ENCODE measurements around the gene INHA. TPM values are rescaled to one million over a fixed set of nuclear protein-coding genes. Genes with fewer than 3 reads are reported as not detected.

The INHA gene
- polyA plus RNA-seq, 1 experiment = 0.12 TPM

DNA sequence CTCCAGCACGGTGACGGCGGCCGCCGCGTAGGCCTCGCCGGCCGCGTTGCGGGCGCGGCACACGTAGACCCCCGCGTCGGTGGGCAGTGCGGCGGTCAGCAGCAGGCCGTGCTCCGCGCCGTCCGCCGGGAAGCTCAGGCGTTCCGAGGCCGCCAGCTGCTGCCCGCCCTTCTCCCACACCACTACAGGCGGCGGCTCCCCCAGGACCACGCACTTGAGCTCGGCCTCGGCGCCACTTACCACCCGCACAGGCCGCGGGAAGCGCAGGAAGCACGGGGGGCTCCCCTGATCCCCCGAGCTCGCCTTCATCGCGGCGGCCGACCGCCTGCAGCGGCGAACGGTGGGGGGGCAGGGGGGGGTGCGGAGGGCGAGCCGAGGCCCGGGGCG lies 1.2 kb upstream of the INHA start:
- peaks cover 4% of the 10 kb centered on the region; the same call in 1 of the 2 replicates for H3K9me3 ChIP-seq (ENCODE audit: control insufficient read depth, insufficient read depth, low read length)
- peak overlapping the region; percentile 68 for H3K4me3 ChIP-seq (ENCODE audit: low read depth, low read length)
- no peak for DNase-seq (ENCODE audit: low read depth, low spot score)
- TF ChIP-seq, protein P1, sequence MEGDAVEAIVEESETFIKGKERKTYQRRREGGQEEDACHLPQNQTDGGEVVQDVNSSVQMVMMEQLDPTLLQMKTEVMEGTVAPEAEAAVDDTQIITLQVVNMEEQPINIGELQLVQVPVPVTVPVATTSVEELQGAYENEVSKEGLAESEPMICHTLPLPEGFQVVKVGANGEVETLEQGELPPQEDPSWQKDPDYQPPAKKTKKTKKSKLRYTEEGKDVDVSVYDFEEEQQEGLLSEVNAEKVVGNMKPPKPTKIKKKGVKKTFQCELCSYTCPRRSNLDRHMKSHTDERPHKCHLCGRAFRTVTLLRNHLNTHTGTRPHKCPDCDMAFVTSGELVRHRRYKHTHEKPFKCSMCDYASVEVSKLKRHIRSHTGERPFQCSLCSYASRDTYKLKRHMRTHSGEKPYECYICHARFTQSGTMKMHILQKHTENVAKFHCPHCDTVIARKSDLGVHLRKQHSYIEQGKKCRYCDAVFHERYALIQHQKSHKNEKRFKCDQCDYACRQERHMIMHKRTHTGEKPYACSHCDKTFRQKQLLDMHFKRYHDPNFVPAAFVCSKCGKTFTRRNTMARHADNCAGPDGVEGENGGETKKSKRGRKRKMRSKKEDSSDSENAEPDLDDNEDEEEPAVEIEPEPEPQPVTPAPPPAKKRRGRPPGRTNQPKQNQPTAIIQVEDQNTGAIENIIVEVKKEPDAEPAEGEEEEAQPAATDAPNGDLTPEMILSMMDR (IDR thresholded peaks at IDR 0.05; ENCODE audit: low read depth, low read length) = no peak
- H3K27ac ChIP-seq (ENCODE audit: low read depth, low read length) = no peak overlapping the region
- POLR2A ChIA-PET = interaction anchor here (0.6 to 2.4 kb wide), 7 partner anchors 10 to 62 kb away, joined by 3 to 18 read pairs (median 8); partner anchors contain the start of genes CHPF, STK11IP and TMEM198
- H3K27me3 ChIP-seq (ENCODE audit: control insufficient read depth, insufficient read depth, low read length) = peaks cover 15% of the 10 kb centered on the region
- CTCF ChIA-PET = interaction anchor here (0.5 to 4.6 kb wide), 6 partner anchors 10 to 119 kb away, joined by 3 to 35 read pairs (median 5); no protein-coding TSS in a partner anchor

DNA sequence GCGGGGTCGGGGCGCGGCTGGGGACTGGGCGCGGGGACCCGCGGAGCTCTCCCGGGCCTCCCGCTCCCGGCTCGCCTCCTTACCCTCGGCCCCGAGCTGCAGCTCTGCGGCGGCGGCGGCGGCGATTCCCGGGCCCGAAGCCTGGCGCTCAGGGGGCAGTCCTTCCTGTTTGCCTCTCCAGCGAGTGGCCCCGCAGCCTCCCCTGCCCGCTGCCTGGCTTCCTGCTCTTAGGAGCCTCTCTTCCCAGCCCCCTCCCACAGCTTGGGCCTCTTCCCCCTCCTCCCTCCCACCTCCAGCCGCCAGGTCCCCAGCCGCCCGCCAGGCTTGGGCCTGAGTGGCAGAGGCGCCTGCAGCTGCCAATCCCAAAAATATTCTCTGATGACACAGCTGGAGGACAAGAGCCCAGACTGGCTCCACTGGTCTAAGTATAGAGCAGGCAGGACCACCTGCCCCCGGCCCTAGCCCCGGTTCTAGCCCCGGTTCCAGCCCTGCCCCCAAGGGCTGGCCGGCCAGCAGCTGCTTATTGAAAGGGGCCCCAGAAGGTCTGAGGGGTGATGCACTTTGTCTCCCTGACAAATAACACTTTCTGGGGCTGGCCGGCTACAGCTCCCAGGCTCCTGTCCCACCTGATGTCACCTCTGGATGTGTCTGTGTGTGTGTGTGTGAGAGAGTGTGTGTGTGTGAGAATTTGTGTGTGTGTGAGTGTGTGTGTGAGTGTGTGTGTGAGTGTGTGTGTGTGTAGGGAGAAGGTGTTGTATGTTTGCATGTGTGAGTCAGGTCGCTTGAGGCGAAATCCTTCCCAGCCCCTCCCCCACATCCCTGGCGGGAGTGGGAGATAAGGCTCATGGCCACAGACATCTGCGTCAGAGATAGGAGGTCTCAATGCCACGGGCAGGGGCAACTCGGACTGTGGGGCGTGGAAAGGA lies 536 bp upstream of the INHA start, which contains the start of gene OBSL1:
TSS of gene OBSL1 (minus strand) at position 229 of the 926 bp plus-strand sequence. CDS start 307 bp downstream, outside the sequence.
- Histone ChIP-seq H3K27ac (ENCODE audit: low read depth, low read length) (peak within 1 kb of the TSS; percentile 21), H3K27me3 (ENCODE audit: control insufficient read depth, insufficient read depth, low read length) (peaks cover 22% of the 10 kb centered on the region), H3K9me3 (ENCODE audit: control insufficient read depth, insufficient read depth, low read length) (peaks cover 4% of the 10 kb centered on the region; the same call in 1 of the 2 replicates), H3K4me3 (ENCODE audit: low read depth, low read length) (peak within 1 kb of the TSS; percentile 68)
- no peak for DNase-seq (ENCODE audit: low read depth, low spot score)
- CTCF ChIA-PET = interaction anchor here (0.6 to 4.6 kb wide), 6 partner anchors 11 to 118 kb away, joined by 3 to 35 read pairs (median 6); no protein-coding TSS in a partner anchor
- POLR2A ChIA-PET = interaction anchor here (0.8 to 2.4 kb wide), 7 partner anchors 11 to 54 kb away, joined by 3 to 18 read pairs (median 8); partner anchors contain the start of genes CHPF, STK11IP and TMEM198
- TF ChIP-seq, protein P1 (IDR thresholded peaks at IDR 0.05; ENCODE audit: low read depth, low read length) = no peak

DNA sequence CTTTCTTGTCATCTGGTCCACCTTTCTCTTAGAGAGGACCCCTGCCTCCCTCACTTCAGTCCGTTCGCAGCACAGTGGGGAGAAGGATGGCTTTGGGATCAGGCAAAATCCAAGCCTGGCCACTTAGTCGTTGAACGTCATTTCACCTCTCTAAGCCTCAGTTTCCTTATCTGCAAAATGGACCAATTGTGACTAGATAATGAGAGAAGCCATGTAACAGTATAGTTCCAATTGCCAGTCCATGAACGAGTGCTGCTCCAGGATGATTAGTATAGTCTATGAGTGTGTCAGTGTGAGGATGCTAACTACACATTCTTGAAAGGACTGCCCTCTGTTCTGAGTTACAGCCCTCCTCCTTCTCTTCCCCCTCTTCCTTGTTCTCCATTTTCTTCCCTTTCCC lies 1.1 kb downstream of the INHA start:
- TF ChIP-seq, protein P1 (IDR thresholded peaks at IDR 0.05; ENCODE audit: low read depth, low read length) = no peak
- ChIA-PET POLR2A (interaction anchor here (0.7 kb wide), 1 partner anchor 37 kb away, joined by 4 read pairs; no protein-coding TSS in a partner anchor), CTCF (interaction anchor here (0.6 to 1.1 kb wide), 3 partner anchors 24 to 352 kb away, joined by 4 to 5 read pairs (median 4); no protein-coding TSS in a partner anchor)
- H3K4me3 ChIP-seq (ENCODE audit: low read depth, low read length) = no peak overlapping the region
- no peak overlapping the region for H3K27ac ChIP-seq (ENCODE audit: low read depth, low read length)
- no peak for DNase-seq (ENCODE audit: low read depth, low spot score)
- peaks cover 32% of the 10 kb centered on the region for H3K27me3 ChIP-seq (ENCODE audit: control insufficient read depth, insufficient read depth, low read length)
- no peaks in the 10 kb centered on the region for H3K9me3 ChIP-seq (ENCODE audit: control insufficient read depth, insufficient read depth, low read length)

DNA sequence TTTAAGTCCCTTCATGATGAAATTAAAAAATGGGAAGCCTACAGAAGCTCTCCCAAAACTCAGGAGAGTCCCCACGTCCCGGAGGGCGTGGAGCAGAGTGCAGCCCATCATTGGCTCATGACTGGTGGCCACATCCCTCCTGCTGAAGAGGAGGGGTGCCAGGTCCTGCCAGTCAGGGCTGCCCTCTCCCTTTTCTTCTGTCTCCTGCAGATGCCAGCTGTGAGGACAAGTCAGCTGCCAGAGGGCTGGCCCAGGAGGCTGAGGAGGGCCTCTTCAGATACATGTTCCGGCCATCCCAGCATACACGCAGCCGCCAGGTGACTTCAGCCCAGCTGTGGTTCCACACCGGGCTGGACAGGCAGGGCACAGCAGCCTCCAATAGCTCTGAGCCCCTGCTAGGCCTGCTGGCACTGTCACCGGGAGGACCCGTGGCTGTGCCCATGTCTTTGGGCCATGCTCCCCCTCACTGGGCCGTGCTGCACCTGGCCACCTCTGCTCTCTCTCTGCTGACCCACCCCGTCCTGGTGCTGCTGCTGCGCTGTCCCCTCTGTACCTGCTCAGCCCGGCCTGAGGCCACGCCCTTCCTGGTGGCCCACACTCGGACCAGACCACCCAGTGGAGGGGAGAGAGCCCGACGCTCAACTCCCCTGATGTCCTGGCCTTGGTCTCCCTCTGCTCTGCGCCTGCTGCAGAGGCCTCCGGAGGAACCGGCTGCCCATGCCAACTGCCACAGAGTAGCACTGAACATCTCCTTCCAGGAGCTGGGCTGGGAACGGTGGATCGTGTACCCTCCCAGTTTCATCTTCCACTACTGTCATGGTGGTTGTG lies 2.6 kb downstream of the INHA start:
- Histone ChIP-seq H3K4me3 (ENCODE audit: low read depth, low read length) (no peak overlapping the region), H3K27me3 (ENCODE audit: control insufficient read depth, insufficient read depth, low read length) (peaks cover 36% of the 10 kb centered on the region), H3K27ac (ENCODE audit: low read depth, low read length) (no peak overlapping the region), H3K9me3 (ENCODE audit: control insufficient read depth, insufficient read depth, low read length) (no peaks in the 10 kb centered on the region)
- TF ChIP-seq, protein P1 (IDR thresholded peaks at IDR 0.05; ENCODE audit: low read depth, low read length) = no peak
- ChIA-PET POLR2A (interaction anchor here (0.6 to 1.4 kb wide), 3 partner anchors 23 to 79 kb away, joined by 3 to 6 read pairs (median 4); partner anchors contain the start of gene STK11IP), CTCF (interaction anchor here (1.0 to 3.9 kb wide), 2 partner anchors 14 to 15 kb away, joined by 3 to 20 read pairs; no protein-coding TSS in a partner anchor)
- DNase-seq (ENCODE audit: low read depth, low spot score) = no peak
